ENCODE data around the gene ZDHHC3.
"Not testable (repeated sequence)": the region's sequence is repeated elsewhere in the genome, so short reads cannot be mapped to it uniquely, and the experiment has no call there.

Gene ZDHHC3

GRCh38 chr3:44966795-44967278 lies 9.1 kb downstream of the ZDHHC3 start:
- DNase-seq (ENCODE audit: low read depth in 1 of 2, low spot score in 1 of 2), result no peak

DNA sequence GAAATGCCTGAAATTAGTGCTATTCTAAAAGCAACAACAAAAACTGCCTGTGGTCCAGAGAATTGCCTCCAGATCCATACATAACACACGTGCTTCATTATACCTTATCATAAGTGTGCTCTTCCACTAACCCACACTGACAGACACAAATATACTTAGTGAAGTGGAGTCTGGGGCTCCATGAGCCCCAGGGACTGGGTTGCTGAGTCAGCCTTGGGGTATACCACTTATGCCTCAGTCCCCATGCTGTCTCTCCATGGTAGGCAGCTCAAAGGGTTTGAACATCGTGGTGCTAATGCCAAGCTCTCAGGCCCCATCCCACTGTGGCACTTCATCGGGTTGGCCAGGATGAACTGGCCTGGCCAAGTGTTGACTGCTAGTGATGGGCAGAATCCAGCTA lies 10.8 kb downstream of the ZDHHC3 start:
- DNase-seq (ENCODE audit: low read depth in 1 of 2, low spot score in 1 of 2), result no peak

- no peak for DNase-seq (ENCODE audit: low read depth in 1 of 2, low spot score in 1 of 2)
Measured at GRCh38 chr3:44963571-44964325, 12.2 kb downstream of the ZDHHC3 start.

- DNase-seq (ENCODE audit: low read depth in 1 of 2, low spot score in 1 of 2), result no peak
Measured at GRCh38 chr3:44962621-44963393, 13.2 kb downstream of the ZDHHC3 start.

DNA sequence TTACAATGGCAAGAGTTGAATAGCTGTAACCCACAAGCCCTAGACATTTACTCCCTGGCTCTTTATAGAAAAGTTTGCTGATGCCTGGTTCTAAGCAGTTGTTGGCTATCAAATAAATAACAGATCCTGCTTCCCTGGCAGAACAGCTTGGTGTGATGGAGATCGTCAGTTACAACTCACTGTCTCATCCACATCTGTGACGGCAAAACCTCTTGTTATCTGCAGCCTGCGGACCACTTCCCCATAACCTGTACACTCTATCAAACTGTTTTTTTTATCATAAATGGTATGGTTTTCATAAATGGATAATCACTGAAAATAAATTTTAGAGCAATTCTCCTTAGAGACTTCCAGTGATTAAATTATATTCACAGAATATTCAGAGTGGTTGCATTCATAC lies 14.1 kb downstream of the ZDHHC3 start:
- no peak for DNase-seq (ENCODE audit: low read depth in 1 of 2, low spot score in 1 of 2)

- DNase-seq (ENCODE audit: low read depth in 1 of 2, low spot score in 1 of 2), result no peak
Measured at GRCh38 chr3:44960387-44961026, 15.5 kb downstream of the ZDHHC3 start.

DNA sequence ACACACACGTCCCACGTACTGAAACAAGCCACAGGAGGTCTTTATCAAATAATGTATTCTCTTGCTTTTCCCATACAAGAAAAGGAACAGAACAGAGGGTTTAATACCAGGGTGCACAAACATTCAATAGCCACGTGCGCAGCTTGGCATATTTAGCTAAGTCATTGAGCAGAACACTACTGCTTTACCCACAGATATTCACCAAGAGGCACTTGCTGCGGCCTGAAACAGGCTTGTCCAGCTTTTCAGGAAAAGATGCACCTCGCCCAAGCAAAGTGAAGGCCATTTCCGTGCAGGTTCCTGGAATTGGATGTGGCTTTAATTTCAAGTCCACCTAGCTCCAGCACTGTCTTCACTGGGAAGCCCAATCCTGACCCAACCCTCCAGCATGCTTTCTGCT lies 17.6 kb downstream of the ZDHHC3 start:
- DNase-seq (ENCODE audit: low read depth in 1 of 2, low spot score in 1 of 2), result no peak

DNA sequence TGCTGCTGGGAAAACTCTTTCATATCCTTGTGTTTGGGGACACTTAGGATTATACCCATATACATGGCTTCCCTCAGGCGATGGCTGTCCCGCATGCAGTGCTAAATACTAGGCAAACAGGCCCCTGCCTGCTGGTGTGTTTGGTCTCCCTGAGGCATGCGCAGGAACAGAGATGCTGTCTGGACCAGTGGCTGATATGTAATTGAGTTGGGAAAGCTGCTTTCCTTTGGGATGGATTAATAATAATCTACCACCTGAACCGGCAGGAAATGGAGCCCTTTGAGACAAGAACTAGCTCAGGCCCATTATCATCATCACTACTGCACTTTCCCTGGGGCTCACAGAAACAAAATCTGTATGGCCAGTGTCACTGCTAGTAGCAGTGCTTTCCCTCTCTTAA lies 18.0 kb downstream of the ZDHHC3 start:
- no peak for DNase-seq (ENCODE audit: low read depth in 1 of 2, low spot score in 1 of 2)

- DNase-seq (ENCODE audit: low read depth in 1 of 2, low spot score in 1 of 2), result no peak
Measured at GRCh38 chr3:44955917-44956316, 20.1 kb downstream of the ZDHHC3 start.

GRCh38 chr3:44954962-44955361 lies 21.0 kb downstream of the ZDHHC3 start:
- no peak for DNase-seq (ENCODE audit: low read depth in 1 of 2, low spot score in 1 of 2)

GRCh38 chr3:44954304-44954703 lies 21.7 kb downstream of the ZDHHC3 start:
- no peak for DNase-seq (ENCODE audit: low read depth in 1 of 2, low spot score in 1 of 2)

DNA sequence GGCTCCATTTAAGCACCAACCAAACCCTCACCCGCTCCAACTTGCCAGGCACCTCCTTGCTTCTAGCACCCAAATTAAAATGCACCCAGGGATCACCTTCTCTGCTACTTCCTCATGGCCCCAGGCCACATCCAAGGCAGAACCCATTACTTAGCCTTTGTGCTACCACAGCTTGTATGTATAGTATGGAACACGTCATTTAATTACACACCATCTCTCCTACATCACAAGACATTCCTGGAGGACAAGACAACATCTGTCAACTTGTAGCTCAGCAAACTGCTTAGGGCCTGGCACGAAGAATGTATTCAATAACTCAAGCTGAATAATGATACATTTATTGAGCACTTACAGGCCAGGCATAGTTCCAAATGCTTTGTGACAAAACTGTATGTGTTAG lies 23.3 kb downstream of the ZDHHC3 start:
- no peak for DNase-seq (ENCODE audit: low read depth in 1 of 2, low spot score in 1 of 2)

- no peak for DNase-seq (ENCODE audit: low read depth in 1 of 2, low spot score in 1 of 2)
Measured at GRCh38 chr3:44950275-44950734, 25.7 kb downstream of the ZDHHC3 start.

GRCh38 chr3:44949770-44950169 lies 26.2 kb downstream of the ZDHHC3 start:
- not testable (repeated sequence) for DNase-seq (ENCODE audit: low read depth in 1 of 2, low spot score in 1 of 2)

GRCh38 chr3:44948239-44948638 lies 27.7 kb downstream of the ZDHHC3 start:
- DNase-seq (ENCODE audit: low read depth in 1 of 2, low spot score in 1 of 2), result no peak

DNA sequence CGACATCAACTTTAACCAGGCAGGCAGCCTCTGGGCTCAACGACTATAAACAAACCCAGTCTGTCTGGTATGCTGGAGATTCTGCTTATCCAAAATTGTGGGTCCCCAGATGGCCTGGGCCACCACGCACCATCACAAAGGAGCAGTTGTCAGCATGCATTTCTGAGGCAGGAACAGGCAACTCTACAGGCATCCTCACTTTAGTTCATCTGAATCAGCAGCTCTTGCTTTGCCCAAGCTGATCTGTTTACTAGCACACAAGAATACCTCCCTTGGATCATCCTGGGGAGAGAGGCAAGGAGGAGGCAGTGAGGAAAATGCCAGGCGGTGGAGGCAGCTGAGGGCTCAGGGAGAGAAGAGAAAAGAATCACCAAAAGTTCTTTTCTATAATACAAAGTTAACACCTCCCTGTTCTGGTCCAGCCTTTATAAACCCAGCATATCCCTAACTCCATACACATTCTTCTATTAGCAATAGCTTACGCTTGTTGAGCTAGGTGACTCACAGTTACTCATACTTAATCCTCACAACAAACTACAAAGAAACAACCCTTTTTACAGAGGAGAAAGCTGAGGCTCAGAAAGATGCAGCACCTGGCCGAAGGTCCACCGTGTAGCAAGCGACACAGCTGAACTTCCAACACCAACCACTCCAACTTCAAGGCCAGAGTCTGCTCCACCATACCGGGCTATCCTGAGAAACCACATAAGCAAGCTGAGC lies 33.6 kb downstream of the ZDHHC3 start:
- no peak for DNase-seq (ENCODE audit: low read depth in 1 of 2, low spot score in 1 of 2)

DNA sequence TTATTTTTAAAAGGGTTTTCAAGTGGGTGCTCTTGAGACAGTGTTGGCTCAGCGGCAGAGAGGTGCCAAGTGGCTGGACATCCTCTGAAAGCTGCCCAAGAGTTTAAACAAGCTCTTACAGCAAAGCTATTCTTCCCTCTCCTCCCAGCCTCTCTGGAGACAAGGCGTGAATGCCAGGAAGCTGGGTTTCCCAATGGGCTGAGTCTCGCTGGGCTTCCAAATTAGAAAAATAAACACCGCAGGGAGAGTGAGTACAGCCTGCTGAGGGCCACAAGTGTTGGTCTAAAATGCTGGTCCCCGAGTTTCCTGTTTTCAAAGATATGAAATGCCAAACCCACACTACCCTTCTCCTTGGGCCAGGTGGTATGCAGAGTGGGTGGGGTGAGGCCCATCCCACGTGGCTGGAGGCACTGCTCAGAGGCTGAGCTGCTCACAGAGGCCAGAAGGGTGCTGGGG lies 36.4 kb downstream of the ZDHHC3 start:
- DNase-seq (ENCODE audit: low read depth in 1 of 2, low spot score in 1 of 2), result no peak

- DNase-seq (ENCODE audit: low read depth in 1 of 2, low spot score in 1 of 2), result no peak
Measured at GRCh38 chr3:44932986-44933944, 42.7 kb downstream of the ZDHHC3 start.

DNA sequence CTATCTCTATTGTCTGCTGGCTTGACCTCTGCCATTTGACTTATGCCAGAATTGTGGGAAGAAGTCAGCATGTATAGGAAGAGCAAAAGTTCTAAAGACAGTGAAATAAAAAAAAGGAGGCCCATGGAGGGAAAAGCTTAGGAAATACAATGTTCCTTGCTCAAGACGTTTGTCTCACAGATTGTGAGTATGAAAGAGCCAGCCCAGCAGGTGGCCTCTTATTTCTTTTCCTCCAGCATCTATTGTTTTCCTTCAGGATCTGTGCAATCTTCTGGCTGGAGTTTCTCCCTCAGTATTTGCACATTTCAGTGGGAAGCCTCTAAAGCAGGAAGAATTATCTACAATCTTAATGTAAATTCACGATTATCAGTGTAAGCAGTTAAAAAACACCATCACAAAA lies 43.7 kb downstream of the ZDHHC3 start:
- DNase-seq (ENCODE audit: low read depth in 1 of 2, low spot score in 1 of 2), result no peak

GRCh38 chr3:44931791-44932190 lies 44.2 kb downstream of the ZDHHC3 start:
- no peak for DNase-seq (ENCODE audit: low read depth in 1 of 2, low spot score in 1 of 2)

Measured in stimulated activated CD4-positive, alpha-beta T cell treated with anti-CD3 and anti-CD28 coated beads, Interleukin-15, amount 100 ng/mL, for 1 hour (primary cell).